ENCODE measurements around the gene MYL7. TPM values are rescaled to one million over a fixed set of nuclear protein-coding genes. Genes with fewer than 3 reads are reported as not detected.
"Not testable (repeated sequence)": the region's sequence is repeated elsewhere in the genome, so short reads cannot be mapped to it uniquely, and the experiment has no call there.

The MYL7 gene
- total RNA-seq, 2 experiments from 2014 or later: not detected

DNA sequence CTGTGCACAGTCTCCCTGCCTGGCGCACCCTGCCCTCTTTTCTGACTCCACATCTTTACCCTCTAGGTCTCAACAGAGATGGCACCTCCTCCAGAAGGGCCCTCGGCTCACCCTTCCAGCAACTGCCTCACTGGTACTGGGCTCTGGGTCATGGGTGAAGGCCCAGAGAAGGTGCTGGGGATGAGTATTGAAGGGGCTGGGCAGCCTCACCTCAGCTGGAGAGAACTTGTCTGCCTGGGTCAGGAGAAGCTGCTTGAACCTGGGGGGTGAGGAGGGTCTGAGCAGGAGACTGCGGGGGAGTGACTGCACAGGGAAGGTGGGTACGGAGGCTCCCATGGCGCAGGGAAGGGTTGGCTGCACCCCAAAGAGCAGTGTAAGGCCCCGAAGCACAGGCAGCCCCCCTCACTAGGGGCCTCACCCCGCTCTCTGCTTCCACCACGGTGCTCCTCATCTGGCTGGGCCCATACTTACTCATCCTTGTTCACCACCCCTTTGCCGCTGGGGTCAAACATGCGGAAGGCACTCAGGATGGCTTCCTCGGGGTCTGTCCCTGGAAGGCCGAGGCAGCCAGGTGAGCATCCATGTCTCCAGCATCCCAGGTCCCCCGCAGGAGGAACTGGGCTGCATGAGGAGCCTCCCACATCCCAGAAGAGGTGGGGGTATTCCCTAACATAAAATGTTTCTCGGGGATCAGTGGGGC lies 1.7 kb downstream of the MYL7 start:
- CTCF ChIA-PET: no interaction called here
- POLR2A ChIA-PET: no interaction called here

DNA sequence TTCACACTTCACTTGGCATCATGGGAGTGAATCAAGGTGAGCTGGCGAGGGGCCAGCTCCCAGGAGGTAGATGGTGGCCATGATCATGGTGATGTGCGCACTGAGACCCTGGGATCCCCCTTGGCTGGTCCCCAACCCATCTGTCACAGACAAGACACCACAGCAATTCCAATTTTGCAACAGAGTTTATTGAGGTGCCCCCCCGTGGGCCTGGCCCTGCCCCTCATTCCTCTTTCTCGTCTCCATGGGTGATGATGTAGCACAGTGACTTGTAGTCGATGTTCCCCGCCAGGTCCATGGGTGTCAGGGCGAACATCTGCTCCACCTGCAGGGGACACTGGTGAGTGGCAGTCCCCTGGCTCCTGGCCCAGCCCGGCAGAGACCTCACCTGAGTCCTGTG lies 2.4 kb downstream of the MYL7 start:
- ChIA-PET POLR2A (no interaction called here), CTCF (interaction anchor here (0.6 kb wide), 1 partner anchor 169 kb away, joined by 3 read pairs; no protein-coding TSS in a partner anchor)

DNA sequence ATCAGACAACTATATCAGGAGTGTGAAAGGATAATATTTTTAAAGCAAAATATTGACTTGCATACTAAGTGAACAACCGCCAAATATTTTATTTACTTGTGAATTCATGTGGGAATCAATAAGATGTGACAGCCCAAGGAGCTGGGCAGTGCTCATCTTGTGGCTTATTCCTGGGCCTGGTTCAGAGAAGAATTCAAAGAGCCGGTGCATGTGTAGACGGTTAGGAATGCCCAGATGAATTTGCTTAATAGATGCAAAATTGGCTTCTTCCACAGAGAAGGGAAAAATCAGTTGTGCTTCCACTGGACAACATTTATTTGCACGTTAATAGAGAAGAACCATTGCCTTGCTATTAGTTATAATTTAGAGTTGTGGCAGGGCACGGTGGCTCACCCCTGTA lies 4.4 kb downstream of the MYL7 start:
- CTCF ChIA-PET: no interaction called here
- POLR2A ChIA-PET: no interaction called here

DNA sequence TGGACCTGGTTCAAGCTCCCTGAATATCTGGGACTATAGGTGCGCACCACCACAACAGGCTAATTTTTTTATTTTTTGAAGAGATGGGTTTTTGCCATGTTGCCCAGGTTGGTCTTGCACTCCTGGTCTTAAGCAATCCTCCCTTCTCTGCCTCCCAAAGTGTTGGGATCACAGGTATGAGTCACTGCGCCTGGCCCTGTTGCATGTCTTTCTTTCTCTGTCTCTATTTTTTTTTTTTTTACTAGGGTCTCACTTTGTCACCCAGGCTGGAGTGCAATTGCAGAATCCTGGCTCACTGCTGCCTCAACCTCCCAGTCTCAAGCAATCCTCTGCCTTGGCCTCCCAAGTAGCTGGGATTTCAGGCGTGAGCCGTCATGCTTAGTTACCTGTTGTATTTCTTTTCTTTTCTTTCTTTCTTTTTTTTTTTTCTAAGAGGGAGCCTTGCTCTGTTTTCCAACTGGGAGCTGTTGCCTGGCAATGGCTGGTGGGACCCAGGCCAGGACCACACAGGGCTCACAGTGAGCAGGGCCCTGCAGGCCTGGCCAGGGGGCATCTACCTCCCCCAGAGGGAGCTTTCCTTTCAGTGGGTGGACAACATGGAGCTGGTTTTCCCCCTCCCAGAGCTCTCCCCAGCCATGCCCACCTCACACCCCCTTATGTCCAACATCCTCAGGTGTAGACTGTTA lies 6.0 kb downstream of the MYL7 start:
- ChIA-PET CTCF (interaction anchor here (1.0 kb wide), 1 partner anchor 9 kb away, joined by 5 read pairs; no protein-coding TSS in a partner anchor), POLR2A (no interaction called here)

DNA sequence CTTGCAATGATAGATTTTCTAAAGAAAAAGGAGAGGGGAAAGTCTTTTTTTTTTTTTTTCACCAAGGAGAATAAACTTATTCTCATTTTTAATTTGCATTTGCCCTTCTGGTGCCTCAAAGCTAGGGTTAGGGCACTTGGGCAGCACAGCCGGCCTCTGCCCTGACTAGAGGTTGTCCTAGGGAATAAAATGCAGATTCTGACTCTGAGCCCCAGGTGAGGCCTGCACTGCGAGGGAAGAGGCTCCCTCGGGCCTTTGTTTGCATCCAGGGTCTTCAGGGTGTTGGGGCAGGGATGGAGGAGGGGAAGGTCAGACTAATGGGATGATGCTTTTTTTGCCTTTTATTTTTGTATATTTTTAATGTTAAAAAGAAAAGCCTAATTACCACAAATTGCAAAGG lies 7.8 kb downstream of the MYL7 start:
- ChIA-PET POLR2A (no interaction called here), CTCF (no interaction called here)

DNA sequence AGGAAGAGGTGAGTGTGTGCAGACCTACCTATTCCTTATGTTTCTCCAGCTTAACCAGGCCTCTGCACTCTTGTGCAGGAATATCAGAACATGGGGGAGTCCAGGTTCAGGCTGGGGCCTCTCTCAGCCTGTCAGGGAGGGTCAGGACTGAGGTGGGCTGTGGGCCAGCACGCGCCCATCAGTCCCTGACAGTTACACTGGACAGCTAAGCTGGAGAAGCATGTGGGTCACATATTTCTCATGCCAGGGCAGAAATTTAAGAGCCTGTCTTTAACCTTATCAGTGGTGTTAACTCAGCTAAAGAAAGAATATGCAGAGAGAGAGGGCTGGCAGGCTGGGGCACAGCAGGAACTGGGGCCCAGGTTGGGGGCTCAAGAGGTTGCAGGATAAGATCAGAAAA lies 9.1 kb downstream of the MYL7 start:
- POLR2A ChIA-PET: interaction anchor here (0.5 kb wide), 1 partner anchor 442 kb away, joined by 5 read pairs; no protein-coding TSS in a partner anchor
- CTCF ChIA-PET: no interaction called here

DNA sequence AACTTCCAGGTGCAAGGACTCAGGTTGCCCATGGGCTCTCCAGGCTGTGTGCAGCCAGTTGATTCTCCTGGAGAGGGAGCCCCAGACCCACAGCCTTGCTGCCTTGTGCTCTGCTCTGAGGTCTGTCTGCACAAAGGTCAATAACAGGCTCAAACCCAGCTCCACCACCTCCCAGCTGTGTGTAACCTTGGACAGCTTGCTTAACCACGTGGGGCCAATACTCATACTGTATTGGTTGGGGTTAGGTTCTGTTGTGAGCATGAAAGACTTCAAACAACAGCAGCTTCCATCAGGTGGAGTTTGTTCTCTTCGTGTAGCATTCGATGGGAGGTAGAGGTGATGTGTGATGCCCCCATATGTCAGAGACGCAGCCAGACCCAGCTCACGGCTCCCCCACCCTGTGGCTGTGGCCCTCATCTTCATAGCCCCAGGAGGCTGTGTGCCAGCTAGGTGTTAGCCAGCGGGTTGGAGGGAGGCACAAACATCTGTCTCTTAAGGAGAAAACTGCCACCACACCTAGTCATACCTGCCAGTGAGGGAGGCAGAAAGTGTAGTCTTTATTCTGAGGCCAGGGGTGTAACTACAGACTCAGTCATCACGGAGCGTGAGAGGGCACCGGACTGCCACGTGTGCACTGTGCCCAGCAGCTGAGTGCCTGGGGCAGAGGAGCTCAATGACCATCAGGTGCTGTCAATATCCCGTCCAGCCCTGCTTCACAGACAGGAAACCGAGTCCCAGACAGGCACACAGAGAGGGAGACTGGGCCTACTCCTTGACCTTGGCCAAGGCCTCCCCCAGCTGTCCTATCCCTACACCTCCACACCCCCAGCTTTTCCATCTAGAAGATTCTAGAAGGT lies 9.7 kb downstream of the MYL7 start:
- ChIA-PET POLR2A (interaction anchor here (0.5 kb wide), 1 partner anchor 443 kb away, joined by 5 read pairs; no protein-coding TSS in a partner anchor), CTCF (interaction anchor here (0.6 kb wide), 1 partner anchor 147 kb away, joined by 4 read pairs; no protein-coding TSS in a partner anchor)

DNA sequence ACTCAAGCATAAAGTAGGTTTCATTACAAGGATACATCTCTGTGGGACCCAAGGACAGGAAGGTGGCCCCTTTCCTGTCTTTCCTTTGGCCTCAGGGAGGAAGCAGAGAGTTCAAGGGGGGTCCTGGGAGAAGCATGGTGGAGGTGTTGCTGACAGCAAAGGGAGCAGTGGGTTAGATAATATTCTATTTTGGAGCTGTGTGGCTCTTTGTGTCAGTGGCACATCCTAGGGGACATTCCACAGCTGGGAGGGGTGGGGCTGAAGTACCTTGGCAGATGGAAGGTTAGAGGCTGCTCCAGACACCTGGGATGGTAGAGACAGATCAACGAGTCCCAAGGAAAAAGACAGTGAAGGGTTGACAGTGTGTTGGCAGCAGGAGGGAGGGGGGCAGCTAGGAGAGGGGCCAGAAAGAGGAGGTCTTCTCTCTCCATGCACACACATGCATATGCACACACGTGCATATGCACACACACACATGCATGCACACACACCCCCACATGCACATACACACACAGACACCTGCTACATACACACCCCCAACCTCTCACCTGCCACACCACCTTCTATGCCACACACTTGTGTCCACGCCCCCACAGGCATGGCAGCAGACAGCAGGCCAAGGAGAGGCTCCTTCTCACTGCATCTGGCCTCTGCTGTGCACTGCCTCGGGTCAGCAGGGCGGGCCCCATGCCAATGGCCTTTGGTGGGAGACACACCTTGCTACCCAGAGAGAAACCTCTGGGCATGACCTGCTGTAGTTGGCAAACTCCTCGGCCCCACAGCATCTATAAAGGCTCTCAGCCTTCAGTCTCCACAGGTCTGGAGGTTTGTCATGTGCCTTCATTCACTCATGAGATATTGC lies 12.2 kb downstream of the MYL7 start:
- ChIA-PET CTCF (no interaction called here), POLR2A (no interaction called here)

DNA sequence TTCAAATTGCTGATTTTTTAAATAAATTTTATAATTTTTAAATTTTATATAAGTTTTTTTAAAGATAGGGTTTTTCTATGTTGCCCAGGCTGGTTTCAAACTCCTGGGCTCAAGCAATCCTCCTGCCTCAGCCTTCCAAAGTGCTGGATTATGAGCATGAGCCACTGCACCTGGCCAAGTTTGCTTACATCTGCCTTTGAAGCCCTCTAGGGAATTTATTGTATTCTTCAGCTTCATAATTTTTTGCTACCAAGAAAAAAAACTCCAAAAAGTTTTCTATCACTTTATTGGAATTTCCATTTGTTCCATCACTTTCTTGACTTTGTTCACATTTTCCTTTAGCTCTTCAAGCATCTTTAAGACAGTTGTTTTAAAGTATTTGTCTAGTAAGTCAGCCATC lies 14.0 kb downstream of the MYL7 start:
- CTCF ChIA-PET: no interaction called here

DNA sequence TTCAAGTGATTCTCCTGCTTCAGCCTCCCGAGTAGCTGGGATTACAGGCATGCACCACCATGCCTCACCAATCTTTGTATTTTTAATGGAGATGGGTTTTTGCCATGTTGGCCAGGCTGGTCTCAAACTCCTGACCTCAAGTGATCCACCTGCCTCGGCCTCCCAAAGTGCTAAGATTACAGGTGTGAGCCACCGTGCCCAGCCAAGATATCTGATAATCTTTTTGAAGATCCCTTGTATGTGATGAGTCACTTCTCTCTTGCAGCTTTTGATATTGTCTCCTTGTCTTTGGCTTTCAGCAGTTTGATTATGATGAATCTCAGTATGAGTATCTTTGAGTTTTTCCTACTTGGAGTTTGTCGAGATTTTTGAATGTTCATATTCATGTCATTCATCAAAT lies 14.6 kb downstream of the MYL7 start:
- POLR2A ChIA-PET, CTCF ChIA-PET: not testable (repeated sequence)

More for the DNA sequence above, 14.0 kb downstream of the MYL7 start:
- POLR2A ChIA-PET: no interaction called here

DNA sequence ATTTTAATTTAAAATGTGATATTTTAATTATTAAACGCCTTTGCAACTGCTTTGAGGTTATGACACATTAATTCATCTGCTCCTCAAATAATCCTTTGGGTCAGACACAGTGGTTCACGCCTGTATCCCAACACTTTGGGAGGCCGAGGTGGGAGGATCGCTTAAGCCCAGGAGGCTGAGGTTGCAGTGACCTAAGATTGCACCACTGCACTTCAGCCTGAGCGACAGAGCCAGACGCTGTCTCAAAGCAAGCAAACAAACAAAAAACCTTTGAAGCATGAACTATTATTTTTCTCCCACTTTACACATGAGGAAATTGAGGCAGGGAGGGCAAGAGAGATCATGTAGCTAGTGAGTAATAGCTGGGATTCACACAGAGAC lies 16.3 kb downstream of the MYL7 start:
- POLR2A ChIA-PET: interaction anchor here (0.5 to 0.6 kb wide), 3 partner anchors 19 to 449 kb away, joined by 3 read pairs; partner anchors contain the start of gene DDX56
- CTCF ChIA-PET: no interaction called here

DNA sequence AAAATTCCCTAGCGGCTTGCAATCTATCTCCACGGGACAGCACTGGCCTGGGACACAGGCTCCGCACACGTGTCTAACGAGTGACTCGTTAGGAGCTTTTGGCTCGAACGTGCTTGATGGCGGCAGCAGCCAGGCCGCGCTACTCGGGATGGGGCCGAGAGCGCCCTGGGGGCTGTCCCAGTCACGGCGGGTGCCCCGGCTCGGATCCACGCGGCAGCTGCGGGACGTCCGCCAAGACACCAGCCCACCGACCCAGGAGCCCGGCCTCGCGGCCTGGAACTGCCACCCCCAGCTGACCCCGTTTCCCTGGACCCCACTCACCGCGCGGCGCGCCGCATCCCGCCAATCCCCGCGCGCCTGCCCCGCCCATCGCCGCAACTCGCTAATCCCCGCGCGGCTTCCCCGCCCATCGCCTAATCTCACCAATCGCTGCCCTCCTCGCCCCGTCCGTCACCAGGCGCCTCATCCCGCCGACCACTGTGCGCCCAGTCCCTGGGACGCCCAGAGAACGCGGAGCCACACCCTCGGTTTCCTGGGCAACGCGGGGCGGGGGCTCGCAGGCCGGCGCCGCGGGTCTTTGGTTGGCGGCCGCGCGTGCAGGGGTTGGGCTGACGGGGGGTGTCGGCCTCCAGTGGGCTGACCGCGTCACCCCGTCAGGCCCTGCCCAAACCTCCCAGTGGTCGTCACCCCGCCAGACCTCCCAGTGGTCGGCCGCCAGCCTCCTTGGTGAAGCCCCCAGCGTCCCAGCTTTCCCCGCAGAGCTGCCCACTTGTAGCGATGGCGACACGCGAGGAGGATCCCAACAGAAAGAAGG lies 17.7 kb downstream of the MYL7 start, which contains the start of gene POLD2:
Gene POLD2 (minus strand): TSS at position 359 of the 814 bp plus-strand sequence. CDS start 1,495 bp downstream, outside the sequence.
- POLR2A ChIA-PET: interaction anchor here (1.0 to 1.5 kb wide), 4 partner anchors 12 to 42 kb away, joined by 3 to 5 read pairs (median 4); partner anchors contain the start of gene AEBP1
- CTCF ChIA-PET: interaction anchor here (1.0 to 1.6 kb wide), 4 partner anchors 18 to 42 kb away, joined by 3 to 4 read pairs (median 3); no protein-coding TSS in a partner anchor

DNA sequence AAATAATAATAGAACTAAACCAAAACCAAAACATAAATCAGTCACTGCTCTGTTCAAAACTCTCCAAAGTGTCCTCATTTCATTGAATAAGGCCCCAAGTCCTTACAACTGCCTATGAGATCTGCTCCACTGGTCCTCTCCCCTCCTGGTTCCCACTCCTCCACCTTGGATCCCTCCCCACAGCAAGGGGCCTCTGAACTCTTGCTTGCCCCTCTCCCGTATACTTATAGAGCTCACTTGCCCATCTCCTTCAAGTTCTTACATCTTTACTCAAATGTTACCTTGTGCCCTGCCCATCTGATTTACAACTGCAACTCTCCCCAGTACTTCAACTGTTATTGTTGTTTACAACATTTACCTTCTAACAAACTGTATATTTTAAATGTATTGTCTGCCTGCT lies 18.6 kb downstream of the MYL7 start:
- POLR2A ChIA-PET: interaction anchor here (1.2 to 1.5 kb wide), 3 partner anchors 11 to 41 kb away, joined by 4 to 5 read pairs (median 4); partner anchors contain the start of gene AEBP1
- CTCF ChIA-PET: interaction anchor here (1.1 to 1.6 kb wide), 3 partner anchors 20 to 41 kb away, joined by 3 to 4 read pairs (median 3); no protein-coding TSS in a partner anchor

DNA sequence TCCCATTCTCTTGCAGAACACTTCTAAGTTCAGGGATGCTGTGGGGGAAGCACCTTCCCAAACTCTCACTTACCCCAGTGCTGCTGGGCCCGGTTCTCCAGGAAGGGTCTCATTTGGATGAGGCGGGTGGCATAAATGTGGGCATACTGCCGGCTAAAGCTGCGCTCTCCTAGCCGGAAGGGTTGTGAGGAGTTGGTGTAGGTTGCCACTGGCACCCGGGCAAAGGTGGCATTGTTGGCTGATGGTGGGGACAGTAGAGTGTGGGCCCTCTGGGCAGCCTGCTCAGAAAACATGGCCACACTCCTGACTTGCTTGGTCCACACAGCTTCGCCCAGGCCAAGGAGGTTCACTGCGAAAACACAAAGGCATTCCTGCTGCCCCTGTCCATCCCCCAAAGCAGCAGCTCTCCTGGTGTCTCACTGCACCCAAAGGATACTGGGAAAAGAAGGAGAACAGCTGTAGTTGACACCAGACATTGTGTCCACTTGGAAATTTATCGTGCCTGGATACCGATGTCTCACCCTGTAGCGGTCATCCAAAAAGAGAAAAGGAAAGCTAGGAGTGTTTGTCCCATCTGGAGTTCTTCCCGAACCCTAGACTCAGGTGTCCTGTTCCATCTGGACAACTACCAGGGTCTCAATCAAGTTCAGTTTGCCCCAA lies 19.2 kb downstream of the MYL7 start:
- ChIA-PET POLR2A (interaction anchor here (0.5 to 1.2 kb wide), 2 partner anchors 17 to 79 kb away, joined by 3 to 4 read pairs; partner anchors contain the start of genes AEBP1 and YKT6), CTCF (interaction anchor here (1.5 to 1.6 kb wide), 2 partner anchors 20 to 41 kb away, joined by 3 to 4 read pairs; no protein-coding TSS in a partner anchor)

DNA sequence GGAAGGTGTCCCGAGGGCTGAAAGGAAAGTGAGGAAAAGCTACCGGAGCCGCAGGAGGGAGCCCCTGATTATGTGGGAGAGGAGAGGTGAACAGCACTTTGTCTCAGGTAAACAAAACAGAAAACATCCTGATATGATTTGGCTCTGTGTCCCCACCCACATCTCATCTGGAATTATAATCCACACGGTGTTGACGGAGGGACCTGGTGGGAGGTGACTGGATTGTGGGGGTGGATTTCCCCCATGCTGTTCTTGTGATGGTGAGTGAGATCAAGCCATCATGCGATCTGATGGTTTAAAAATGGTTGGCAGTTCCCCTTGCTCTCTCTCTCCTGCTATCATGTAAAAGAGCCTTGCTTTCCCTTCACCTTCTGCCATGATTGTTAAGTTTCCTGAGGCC lies 20.7 kb downstream of the MYL7 start:
- ChIA-PET POLR2A (interaction anchor here (0.5 kb wide), 1 partner anchor 96 kb away, joined by 9 read pairs; no protein-coding TSS in a partner anchor), CTCF (no interaction called here)

DNA sequence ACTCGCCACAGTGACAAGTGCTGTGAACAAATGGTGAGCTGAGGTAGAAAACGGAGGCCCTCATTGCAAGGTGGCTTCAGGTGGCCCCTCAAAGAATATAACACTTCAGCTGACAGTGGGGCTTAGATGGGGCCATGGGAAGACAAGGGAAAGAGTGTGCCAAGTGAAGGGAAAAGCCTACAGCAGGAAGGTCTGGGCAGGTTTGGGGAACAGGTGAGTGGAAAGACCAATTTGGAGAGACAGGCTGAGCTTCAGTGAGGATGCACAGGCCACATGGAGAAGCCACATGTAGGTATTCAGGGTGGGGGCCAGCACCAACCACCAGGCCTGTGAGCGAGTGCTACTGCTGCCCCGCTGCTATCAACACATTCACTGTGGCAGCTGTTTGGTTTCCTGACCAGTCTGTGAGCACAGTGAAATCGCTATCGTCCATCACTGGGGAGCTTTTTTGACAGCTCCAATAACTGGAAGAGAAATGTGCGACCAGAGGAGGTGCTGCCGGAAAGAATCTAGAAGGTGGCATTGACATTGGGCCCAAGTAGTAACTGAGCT lies 21.2 kb downstream of the MYL7 start:
- ChIA-PET POLR2A (interaction anchor here (0.5 kb wide), 1 partner anchor 96 kb away, joined by 9 read pairs; no protein-coding TSS in a partner anchor), CTCF (no interaction called here)

All from activated CD8-positive, alpha-beta memory T cell treated with anti-CD3 and anti-CD28 coated beads for 36 hours (primary cell).